ENCODE data around the gene AXIN1.
"Not testable (repeated sequence)": the region's sequence is repeated elsewhere in the genome, so short reads cannot be mapped to it uniquely, and the experiment has no call there.

The AXIN1 gene

DNA sequence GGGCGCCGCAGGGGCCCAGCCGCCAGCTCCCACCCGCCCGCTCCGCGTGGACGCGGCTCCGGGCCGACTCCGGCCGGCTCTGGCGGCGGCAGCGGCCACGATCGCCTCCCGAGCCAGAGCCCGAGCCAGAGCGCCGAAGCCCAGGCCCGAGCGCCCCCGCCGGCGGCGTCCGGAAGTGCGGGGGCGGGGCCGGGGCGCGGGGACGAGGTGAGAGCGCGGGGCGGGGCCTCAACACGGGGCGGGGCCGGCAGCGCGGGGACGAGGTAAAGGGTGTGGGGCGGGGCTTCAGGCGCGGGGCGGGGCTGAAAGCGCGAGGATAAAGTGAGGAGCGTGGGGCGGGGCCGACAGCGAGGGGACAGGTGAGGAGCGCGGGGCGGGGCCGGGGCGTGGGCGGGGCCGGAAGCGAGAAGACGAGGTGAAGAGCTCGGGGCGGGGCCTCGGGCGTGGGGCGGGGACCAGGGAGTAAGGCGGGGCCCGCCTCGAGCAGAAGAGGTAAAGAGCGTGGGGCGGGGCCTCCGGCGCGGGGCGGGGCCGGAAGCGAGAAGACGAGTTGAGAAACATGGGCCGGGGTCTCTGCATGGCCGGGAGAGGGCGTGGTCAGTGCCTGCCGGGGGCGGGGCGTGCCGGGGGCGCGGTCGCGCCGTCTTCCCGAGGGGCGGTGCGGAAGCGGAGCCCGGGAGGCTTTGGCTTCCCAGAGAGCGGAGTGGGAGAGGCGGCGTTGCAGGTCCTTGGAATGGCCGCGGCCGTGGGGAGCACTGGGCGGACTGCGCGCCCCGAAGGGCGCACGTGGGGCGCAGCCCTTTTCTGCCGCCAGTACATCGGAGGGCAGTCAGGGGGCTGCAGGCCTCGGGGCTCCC, at the start of gene AXIN1:
AXIN1 (minus strand) TSS at position 177 of the 857 bp plus-strand sequence. CDS start 5,698 bp downstream, outside the sequence.
- peak; percentile 100 for DNase-seq

DNA sequence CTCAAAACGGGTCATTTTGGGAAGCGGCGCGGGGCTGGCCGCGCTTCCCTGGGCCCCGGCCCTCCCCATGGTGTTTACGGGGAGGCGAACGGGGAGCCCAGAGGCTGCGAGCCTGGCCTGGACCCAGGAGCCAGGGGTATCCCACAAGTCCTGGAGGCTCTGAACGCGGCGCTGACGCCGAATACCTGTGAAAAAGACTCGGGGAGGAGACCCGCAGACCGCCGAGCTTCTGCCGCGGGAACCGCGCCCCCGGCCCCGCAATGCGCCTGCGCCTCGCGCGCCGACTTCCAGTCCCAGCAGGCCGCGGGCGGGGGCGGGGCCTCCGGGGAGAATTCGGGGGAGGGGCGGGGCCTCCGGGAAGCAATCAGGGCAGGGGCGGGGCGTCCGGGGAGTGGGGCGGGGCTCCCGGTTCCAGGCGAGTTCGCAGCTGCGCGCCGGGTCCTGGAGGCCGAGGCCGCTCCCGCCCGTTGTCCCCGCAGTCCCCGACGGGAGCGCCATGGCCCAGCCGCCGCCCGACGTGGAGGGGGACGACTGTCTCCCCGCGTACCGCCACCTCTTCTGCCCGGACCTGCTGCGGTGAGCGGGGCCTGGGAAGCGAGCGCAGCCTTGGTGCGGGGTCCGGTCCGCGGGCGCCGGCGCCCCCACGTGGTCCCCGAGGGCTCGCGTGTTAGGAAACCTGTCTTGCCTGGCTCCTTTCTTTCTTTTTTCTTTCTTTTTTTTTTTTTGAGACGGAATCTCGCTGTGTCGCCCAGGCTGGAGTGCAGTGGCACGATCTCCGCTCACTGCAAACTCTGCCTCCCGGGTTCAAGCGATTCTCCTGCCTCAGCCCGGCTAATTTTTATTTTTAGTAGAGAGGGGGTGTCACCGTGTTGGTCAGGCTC, 49.2 kb upstream of the AXIN1 start, which contains the start of gene DECR2:
DECR2 (plus strand) TSS at position 418 of the 881 bp plus-strand sequence; CDS start at position 497, 79 bp downstream.
- peak; percentile 95 for DNase-seq

- no peak for DNase-seq
Measured at GRCh38 chr16:400061-400591, 47.6 kb upstream of the AXIN1 start.

GRCh38 chr16:399340-400019, 47.0 kb upstream of the AXIN1 start:
- DNase-seq = no peak

DNA sequence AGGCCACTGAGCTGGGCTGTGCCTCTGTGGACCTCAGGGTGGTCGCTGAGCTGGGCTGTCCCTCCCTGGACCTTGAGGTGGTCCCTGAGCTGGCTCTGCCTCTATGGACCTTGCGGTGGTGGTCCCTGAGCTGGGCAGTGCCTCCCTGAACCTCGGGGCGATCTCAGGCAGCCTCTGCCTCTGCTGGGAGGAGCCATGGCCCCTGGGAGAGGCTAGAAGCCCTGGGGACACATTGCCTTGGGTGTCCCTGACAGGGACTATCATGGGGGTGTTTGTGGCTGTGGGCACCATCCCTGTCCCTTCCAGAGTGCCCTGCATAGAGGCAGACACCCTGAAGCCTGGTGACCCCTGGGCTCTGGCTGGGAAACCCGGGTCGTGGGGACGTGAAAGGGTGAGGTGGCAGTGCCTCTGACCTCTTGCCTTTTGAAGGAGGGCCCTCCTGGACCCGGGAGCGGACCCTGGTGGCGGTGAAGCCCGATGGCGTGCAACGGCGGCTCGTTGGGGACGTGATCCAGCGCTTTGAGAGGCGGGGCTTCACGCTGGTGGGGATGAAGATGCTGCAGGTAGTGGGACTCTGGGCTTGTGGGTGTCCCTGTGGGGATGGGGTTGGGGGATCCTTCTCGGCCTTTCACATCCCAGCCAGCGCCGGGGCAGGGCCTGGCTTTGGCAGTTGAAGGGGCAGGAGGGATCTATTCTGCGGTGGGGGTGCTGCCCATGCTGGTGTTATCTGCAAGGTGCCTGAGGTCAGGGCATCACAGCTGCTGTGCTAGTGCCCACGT, 46.2 kb upstream of the AXIN1 start:
- no peak for DNase-seq

- DNase-seq = no peak
Measured at GRCh38 chr16:397736-398332, 45.3 kb upstream of the AXIN1 start.

DNA sequence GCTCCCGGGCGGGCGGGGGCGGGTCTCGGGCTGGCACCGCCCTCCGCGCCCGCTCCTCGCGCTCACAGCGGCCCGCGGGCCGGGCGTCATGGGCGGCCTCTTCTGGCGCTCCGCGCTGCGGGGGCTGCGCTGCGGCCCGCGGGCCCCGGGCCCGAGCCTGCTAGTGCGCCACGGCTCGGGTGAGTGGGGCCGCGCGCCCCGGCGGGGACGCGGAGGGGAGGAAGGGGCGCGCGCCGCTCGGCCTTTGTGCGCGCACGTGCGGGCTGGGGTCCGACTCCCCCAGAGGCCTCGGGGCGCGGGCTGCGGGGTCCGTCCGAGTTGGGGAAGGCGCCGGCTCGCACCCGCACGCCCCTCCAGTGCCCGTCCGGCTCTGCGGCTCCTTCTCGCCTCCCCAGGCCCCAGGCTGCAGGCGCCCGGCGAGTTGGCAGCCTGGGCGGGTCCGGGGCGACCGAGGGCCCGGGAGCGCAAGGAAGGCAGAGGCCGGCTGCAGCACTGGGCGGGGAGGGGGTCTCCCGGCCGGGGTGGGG, 44.7 kb upstream of the AXIN1 start, which contains the start of gene NME4:
NME4 (plus strand) TSS at position 65 of the 527 bp plus-strand sequence; CDS start at position 89, 24 bp downstream.
- DNase-seq = no peak

DNA sequence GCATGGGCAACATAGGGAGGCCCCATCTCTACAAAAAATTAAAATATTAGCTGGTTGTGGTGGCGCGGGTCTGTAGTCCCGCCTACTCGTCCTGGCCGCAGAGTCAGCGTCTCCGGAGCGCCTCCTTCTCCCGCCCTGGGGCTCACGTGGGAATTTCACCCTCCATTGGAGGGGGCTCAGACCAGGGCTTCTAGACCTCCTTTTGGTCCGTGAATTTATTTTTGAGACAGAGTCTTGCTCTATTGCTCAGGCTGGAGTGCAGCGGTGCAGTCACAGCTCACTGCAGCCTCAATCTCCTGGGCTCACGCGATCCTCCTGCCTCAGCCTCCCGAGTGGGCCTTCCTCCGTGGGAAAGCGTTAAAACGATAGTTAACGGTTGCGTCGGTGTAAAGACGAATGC, 44.1 kb upstream of the AXIN1 start:
- DNase-seq = no peak

GRCh38 chr16:396199-396598, 43.7 kb upstream of the AXIN1 start:
- DNase-seq = no peak

GRCh38 chr16:392450-393030, 40.0 kb upstream of the AXIN1 start:
- no peak for DNase-seq

- peak; percentile 84 for DNase-seq
Measured at GRCh38 chr16:391885-392335, 39.4 kb upstream of the AXIN1 start.

DNA sequence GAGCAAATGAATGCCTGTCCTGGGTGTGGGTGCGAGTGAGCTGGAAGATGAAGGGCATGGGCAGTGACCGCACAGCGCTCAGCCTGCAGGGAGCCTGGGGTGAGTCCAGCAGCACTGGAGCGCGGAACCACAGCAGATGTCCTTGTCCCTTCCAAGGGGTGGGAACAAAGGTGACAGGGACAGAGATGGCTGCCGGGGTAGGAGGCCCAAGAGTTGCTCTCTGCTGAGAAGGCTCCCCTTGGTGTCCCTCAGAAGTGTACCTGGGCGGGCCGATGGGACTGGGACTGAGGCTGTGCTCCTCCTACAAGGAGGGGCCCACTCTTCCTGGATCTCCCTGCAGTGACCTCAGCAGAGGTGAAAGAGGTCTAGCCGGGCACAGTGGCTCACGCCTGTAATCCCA, 36.8 kb upstream of the AXIN1 start:
- DNase-seq = no peak

GRCh38 chr16:387761-388666, 35.5 kb upstream of the AXIN1 start:
- DNase-seq = not testable (repeated sequence)

GRCh38 chr16:386641-387156, 34.2 kb upstream of the AXIN1 start:
- DNase-seq = no peak

GRCh38 chr16:383326-384051, 31.0 kb upstream of the AXIN1 start:
- peak; percentile 52 for DNase-seq

GRCh38 chr16:381789-382717, 29.5 kb upstream of the AXIN1 start, which contains the start of gene PGAP6:
TSS of gene PGAP6 (minus strand) at chr16:381978. CDS start at chr16:381821, 157 bp downstream.
- DNase-seq = peak; percentile 66
